Gastrocnemius medialis (tissue), 4 donors: ENCODE measurements around the gene RFC5.

ENCODE experiments used
- CTCF ChIP-seq, 5 experiments: fragments of 450-650 bp in 3 of 5; fragments of 200-600 bp in 2 of 5; sonication (generic) in 2 of 5; IDR thresholded peaks in 4 of 5; conservative IDR thresholded peaks in 1 of 5; 1 replicate in 4 of 5; 2 replicates in 1 of 5; pipeline ENCODE4 v1.5.1; 2016 to 2019; ENCODE audit warnings: antibody characterized with exemption in 5 of 5, mild to moderate bottlenecking in 3 of 5, moderate library complexity in 3 of 5
- POLR2A ChIP-seq, 2 donors: fragments of 450-650 bp; IDR thresholded peaks; one replicate each; pipeline ENCODE4 v1.6.1; 2017; ENCODE audit warnings: antibody characterized with exemption in 2 of 2, mild to moderate bottlenecking in 2 of 2, moderate library complexity in 2 of 2

DNA sequence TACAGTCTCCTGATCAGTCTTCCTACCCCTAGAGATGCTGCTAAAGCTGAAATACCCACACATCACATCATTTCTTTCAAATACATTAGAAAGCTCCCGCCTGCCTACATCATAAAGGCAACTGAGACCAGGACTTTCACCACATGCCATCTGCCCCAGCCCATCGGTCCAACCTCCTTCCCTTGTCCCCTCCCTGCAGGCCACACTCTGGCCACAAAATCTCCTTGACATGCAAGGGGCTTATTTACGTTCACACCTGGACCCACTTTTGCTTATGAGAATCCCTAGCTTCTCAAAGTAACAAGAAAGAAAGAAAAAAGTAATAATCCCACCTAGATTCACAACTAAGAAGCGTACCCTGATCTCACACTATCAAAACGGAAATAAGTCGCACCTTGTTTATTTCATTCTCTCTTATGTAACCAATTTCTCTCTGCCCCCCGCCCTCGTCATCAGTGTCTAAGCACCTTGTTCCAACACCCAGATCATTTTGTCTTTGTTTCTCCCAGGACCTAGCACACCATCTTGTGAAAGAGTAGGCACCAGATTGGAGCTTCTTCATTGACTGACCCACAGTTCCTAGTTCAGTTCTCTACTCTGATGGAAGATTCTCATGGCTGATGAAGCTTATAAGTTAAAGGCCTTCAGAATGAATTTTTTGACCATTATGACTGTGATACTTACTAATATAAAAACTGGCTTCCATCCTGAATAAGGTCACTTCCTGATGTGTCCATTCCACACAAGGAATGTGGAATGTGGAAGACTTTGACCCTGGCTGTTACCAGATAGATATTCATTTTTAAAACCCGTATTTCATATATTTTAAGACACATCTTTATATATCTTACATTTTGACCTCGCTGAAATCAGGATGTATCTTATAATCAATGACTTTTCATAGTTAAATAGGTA is 36.8 kb downstream of the RFC5 start:
- TF ChIP-seq CTCF (IDR thresholded peaks at IDR 0.05 in 4 of 5, conservative IDR thresholded peaks at IDR 0.05 in 1 of 5) (no peak), POLR2A (IDR thresholded peaks at IDR 0.05) (no peak)
